Measurements from ENCODE around the gene POLR1H. TPM values are rescaled to one million over a fixed set of nuclear protein-coding genes. Genes with fewer than 3 reads are reported as not detected.

The POLR1H gene
- total RNA-seq, 3 donors from 2014 or later: 14.2 to 39.7 (median 24.1) TPM

DNA sequence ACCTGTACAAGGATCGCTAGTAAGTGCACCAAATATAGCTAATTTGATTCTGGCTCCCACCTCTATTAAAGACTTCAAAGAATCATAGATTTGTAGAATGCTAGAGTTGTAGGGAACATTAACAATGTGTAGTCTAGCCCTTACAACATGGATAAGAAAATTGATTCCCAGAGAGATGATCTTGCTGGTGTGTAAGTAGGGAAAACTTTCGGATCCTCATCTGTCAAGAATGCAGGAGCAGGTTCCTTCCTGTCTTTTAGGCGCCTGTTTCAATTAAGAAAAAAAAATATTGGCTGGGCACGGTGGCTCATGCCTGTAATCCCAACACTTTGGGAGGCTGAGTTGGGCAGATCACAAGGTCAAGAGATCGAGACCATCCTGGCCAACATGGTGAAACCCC, 26.8 kb downstream of the POLR1H start:
- H3K27me3 ChIP-seq: no peaks in the 10 kb centered on the region
- TF ChIP-seq POLR2A (IDR thresholded peaks at IDR 0.05): no peak
- TF ChIP-seq, protein P1, sequence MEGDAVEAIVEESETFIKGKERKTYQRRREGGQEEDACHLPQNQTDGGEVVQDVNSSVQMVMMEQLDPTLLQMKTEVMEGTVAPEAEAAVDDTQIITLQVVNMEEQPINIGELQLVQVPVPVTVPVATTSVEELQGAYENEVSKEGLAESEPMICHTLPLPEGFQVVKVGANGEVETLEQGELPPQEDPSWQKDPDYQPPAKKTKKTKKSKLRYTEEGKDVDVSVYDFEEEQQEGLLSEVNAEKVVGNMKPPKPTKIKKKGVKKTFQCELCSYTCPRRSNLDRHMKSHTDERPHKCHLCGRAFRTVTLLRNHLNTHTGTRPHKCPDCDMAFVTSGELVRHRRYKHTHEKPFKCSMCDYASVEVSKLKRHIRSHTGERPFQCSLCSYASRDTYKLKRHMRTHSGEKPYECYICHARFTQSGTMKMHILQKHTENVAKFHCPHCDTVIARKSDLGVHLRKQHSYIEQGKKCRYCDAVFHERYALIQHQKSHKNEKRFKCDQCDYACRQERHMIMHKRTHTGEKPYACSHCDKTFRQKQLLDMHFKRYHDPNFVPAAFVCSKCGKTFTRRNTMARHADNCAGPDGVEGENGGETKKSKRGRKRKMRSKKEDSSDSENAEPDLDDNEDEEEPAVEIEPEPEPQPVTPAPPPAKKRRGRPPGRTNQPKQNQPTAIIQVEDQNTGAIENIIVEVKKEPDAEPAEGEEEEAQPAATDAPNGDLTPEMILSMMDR (IDR thresholded peaks at IDR 0.05): no peak
- DNase-seq (ENCODE audit: low spot score in 2 of 2): no peak
- H3K4me3 ChIP-seq: no peak overlapping the region
- no peaks in the 10 kb centered on the region for H3K36me3 ChIP-seq
- no peaks in the 10 kb centered on the region for H3K9me3 ChIP-seq
- H3K4me1 ChIP-seq: no peaks in the 10 kb centered on the region
- H3K27ac ChIP-seq: no peak overlapping the region
- intact Hi-C loops (cut with DNase I; ENCODE audit: low total_unique reads): no loop called here

DNA sequence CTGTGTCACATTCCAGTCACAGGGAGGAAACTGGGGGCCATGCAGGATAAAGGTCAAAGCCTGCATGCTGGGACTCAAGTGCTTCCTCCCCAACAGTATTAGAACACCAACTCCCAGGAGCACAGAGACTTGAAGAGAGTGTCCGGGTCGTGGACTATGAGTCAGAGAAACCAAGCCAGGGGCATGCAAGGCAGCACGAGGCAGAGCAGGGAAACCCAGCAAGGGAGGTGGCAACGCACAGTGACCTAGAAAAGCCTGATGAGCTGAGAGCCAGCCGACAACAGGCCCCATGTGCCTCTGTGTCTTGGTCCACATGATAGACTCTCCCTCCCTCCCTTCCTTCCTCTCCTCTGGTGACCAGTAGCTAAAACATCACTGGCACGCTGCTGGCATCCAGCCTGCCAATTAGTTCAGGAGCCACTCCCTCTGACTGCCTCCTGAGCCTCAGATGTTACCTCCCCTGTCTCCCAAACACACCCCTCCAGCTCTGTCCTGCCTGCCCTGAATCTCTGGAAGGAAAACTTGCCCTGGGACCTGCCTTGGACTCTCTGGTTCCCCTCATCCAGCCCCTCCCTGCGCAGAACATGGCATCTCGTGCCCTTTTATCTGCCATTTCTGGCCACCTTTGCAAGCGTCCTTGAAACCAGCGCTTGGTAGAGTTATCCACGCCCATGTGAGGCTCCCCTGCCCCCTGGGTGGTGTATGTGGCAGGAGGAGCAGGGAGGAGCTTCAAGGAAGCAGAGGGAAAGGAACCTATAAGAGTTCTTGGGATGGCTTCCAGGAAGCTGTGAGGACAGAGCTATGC, 30.7 kb downstream of the POLR1H start:
- Histone ChIP-seq H3K27me3 (no peaks in the 10 kb centered on the region), H3K36me3 (no peaks in the 10 kb centered on the region), H3K4me3 (no peak overlapping the region), H3K27ac (peak overlapping the region; percentile 43 to 69), H3K9me3 (no peaks in the 10 kb centered on the region), H3K4me1 (no peaks in the 10 kb centered on the region)
- intact Hi-C loops (cut with DNase I; ENCODE audit: low total_unique reads): no loop called here
- peak; percentile 56 to 77 for DNase-seq (ENCODE audit: low spot score in 2 of 2)
- no peak for TF ChIP-seq POLR2AphosphoS5 (IDR thresholded peaks at IDR 0.05)
- TF ChIP-seq, protein P1 (IDR thresholded peaks at IDR 0.05): no peak
- no peak for TF ChIP-seq POLR2A (IDR thresholded peaks at IDR 0.05)

DNA sequence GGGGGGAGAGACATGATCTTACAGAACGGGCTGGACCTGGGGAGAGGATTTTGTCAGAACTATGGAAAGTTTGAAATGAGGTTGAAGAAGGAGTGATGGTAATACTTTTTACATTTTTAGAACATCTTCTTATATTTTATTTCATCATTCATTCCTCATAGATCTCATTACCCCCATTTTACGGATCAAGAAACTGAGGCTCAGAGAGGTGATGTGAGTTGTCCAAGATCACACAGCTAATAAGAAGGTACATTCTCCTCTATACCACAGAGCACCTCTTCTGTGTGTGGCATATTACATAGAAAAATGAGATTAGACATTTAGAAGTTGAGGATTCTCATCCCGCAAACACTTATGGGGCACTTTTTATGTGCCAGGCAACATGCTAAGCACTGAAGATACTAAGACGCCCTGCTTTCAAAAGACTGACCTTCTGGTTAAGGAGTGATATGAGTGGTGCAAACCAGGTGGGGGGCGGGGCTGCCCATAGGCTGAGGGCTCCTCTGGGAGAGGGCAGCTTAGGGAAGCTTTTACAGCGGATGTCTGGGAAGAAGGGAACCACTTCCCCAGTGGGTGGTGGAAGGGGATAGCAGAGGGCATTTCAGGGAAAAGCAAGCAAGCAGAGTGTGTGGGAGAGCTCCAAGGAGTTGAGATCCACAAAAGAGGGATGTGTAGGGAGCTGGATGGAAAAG, 31.9 kb downstream of the POLR1H start:
- intact Hi-C loops (cut with DNase I; ENCODE audit: low total_unique reads): no loop called here
- H3K27me3 ChIP-seq: no peaks in the 10 kb centered on the region
- H3K4me1 ChIP-seq: no peaks in the 10 kb centered on the region
- no peak for DNase-seq (ENCODE audit: low spot score in 2 of 2)
- H3K36me3 ChIP-seq: no peaks in the 10 kb centered on the region
- TF ChIP-seq, protein P1 (IDR thresholded peaks at IDR 0.05): no peak
- no peak for TF ChIP-seq POLR2A (IDR thresholded peaks at IDR 0.05)
- no peak for TF ChIP-seq POLR2AphosphoS5 (IDR thresholded peaks at IDR 0.05)
- no peak overlapping the region for H3K4me3 ChIP-seq
- no peak overlapping the region for H3K27ac ChIP-seq
- H3K9me3 ChIP-seq: no peaks in the 10 kb centered on the region

DNA sequence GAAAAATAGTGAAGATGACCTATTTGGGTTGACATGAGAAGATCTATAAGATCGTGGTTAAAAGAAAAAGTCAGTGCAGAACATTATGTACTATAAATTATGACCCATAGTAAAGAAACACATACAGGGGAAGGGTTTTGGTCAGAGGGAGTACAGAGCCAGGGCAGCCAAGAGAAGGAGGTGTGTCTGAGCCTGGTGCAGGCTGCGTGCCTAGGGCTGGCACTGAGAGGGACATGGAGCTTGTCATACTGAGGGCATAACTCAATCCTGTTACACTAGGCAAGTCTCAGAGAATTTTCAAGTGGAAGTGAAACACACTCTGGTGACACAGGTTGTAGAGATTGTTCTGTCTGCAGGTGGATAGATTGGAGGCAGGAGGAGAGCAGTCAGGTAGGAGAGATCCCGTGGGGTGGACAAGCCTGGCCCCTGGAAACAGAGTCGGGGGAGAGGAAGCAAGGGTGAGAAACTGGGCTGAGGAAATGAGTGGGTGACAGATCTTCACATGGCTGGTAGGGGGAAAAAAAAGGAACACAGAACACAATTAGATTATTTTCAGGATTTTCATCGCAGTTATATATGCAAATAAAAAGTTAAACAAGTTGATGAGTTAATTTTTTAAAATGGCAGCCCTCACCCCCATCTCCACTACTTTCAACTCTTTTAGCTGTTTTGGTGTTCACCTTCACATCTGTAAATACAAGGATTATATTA, 33.0 kb downstream of the POLR1H start:
- Histone ChIP-seq H3K9me3 (no peaks in the 10 kb centered on the region), H3K4me3 (no peak overlapping the region), H3K27ac (no peak overlapping the region), H3K27me3 (no peaks in the 10 kb centered on the region), H3K36me3 (no peaks in the 10 kb centered on the region), H3K4me1 (no peaks in the 10 kb centered on the region)
- DNase-seq (ENCODE audit: low spot score in 2 of 2): no peak
- intact Hi-C loops (cut with DNase I; ENCODE audit: low total_unique reads): no loop called here
- TF ChIP-seq POLR2AphosphoS5 (IDR thresholded peaks at IDR 0.05): no peak
- no peak for TF ChIP-seq POLR2A (IDR thresholded peaks at IDR 0.05)
- TF ChIP-seq, protein P1 (IDR thresholded peaks at IDR 0.05): no peak
